ENCODE measurements around the gene ZNF423. TPM values are rescaled to one million over a fixed set of nuclear protein-coding genes. Genes with fewer than 3 reads are reported as not detected.

The ZNF423 gene
- total RNA-seq, 1 experiment from 2014 or later: not detected

DNA sequence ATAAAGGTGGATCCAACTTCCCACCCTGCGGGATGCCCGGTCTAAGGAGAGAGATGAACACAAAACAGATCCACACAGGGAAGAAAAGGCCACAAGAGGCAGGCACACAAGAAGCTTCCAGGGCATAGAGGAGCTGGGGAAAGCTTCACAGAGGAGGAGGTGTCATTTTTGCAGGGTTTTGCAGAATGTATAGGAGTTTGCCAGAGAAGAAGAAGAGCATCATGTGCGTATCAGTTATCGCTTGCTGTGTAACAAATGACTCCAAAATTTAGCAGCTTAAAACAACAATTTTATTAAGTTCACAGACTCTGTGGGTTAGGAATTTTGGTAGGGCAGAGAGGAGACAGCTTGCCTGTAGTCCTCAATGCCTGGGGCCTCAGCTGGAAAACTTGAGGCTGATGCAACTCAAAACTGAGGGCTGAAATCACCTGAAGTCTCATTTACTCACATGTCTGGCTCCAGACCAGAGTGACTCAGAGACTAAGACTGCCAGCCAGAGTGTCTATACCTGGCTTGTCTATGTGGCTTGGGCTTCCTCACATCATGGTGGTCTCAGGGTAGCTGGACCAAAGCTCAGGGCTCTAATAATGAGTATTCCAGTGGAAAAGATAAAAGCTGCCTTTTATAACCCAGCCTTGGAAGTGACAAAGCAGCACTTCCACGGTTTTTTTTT lies 33.9 kb upstream of the ZNF423 start:
- Mint-ChIP-seq H3K9me3 (ENCODE audit: low read depth, unreplicated experiment) (peaks cover 4% of the 10 kb centered on the region), H3K36me3 (ENCODE audit: insufficient read depth, unreplicated experiment) (no peaks in the 10 kb centered on the region), H3K27ac (ENCODE audit: unreplicated experiment) (no peak overlapping the region), H3K4me1 (ENCODE audit: low read depth, unreplicated experiment) (no peaks in the 10 kb centered on the region), H3K27me3 (ENCODE audit: unreplicated experiment) (peaks cover 68% of the 10 kb centered on the region), H3K4me3 (ENCODE audit: low read depth, unreplicated experiment) (no peak overlapping the region)
- CTCF ChIA-PET: interaction anchor here (0.6 to 0.7 kb wide), 2 partner anchors 32 to 399 kb away, joined by 3 to 4 read pairs; no protein-coding TSS in a partner anchor
- DNase-seq: no peak
- intact Hi-C loops (cut with micrococcal nuclease; ENCODE audit: unreplicated experiment): no loop called here
- no TSS peak for BruUV-seq (replicated peaks)
- TF ChIP-seq, protein P1, sequence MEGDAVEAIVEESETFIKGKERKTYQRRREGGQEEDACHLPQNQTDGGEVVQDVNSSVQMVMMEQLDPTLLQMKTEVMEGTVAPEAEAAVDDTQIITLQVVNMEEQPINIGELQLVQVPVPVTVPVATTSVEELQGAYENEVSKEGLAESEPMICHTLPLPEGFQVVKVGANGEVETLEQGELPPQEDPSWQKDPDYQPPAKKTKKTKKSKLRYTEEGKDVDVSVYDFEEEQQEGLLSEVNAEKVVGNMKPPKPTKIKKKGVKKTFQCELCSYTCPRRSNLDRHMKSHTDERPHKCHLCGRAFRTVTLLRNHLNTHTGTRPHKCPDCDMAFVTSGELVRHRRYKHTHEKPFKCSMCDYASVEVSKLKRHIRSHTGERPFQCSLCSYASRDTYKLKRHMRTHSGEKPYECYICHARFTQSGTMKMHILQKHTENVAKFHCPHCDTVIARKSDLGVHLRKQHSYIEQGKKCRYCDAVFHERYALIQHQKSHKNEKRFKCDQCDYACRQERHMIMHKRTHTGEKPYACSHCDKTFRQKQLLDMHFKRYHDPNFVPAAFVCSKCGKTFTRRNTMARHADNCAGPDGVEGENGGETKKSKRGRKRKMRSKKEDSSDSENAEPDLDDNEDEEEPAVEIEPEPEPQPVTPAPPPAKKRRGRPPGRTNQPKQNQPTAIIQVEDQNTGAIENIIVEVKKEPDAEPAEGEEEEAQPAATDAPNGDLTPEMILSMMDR (IDR thresholded peaks at IDR 0.05; ENCODE audit: unreplicated experiment): no peak

DNA sequence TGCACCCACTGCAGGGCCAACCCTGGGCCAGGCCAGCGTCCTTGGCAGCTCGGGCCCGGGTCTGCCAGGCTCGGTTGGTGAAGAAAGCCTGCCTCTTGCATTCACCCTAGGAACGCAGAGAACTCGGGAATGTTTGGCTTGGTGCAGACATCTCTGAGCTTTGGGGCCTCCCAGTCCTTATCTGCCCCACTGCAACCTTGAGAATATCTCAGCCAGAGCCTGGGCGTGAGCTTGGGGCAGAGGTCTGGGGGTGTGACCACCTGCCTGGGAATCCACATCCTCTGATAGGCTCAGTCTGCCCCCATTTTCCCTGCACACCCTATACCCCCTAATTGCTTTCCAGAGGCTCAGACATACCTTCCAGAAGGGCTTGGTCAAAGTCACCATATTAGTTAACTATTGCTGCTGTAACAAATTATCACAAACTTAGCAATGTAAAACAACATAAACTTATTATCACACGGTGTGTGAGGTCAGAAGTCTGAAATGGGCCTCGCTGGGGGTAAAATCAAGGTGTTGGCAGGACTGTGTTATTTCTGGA lies 30.7 kb upstream of the ZNF423 start:
- Mint-ChIP-seq H3K27me3 (ENCODE audit: unreplicated experiment) (peaks cover 59% of the 10 kb centered on the region), H3K36me3 (ENCODE audit: insufficient read depth, unreplicated experiment) (no peaks in the 10 kb centered on the region), H3K4me1 (ENCODE audit: low read depth, unreplicated experiment) (peaks cover 9% of the 10 kb centered on the region), H3K27ac (ENCODE audit: unreplicated experiment) (no peak overlapping the region), H3K9me3 (ENCODE audit: low read depth, unreplicated experiment) (peaks cover 4% of the 10 kb centered on the region), H3K4me3 (ENCODE audit: low read depth, unreplicated experiment) (no peak overlapping the region)
- intact Hi-C loops (cut with micrococcal nuclease; ENCODE audit: unreplicated experiment): no loop called here
- DNase-seq: no peak
- CTCF ChIA-PET: no interaction called here
- TF ChIP-seq, protein P1 (IDR thresholded peaks at IDR 0.05; ENCODE audit: unreplicated experiment): no peak
- no TSS peak for BruUV-seq (replicated peaks)

DNA sequence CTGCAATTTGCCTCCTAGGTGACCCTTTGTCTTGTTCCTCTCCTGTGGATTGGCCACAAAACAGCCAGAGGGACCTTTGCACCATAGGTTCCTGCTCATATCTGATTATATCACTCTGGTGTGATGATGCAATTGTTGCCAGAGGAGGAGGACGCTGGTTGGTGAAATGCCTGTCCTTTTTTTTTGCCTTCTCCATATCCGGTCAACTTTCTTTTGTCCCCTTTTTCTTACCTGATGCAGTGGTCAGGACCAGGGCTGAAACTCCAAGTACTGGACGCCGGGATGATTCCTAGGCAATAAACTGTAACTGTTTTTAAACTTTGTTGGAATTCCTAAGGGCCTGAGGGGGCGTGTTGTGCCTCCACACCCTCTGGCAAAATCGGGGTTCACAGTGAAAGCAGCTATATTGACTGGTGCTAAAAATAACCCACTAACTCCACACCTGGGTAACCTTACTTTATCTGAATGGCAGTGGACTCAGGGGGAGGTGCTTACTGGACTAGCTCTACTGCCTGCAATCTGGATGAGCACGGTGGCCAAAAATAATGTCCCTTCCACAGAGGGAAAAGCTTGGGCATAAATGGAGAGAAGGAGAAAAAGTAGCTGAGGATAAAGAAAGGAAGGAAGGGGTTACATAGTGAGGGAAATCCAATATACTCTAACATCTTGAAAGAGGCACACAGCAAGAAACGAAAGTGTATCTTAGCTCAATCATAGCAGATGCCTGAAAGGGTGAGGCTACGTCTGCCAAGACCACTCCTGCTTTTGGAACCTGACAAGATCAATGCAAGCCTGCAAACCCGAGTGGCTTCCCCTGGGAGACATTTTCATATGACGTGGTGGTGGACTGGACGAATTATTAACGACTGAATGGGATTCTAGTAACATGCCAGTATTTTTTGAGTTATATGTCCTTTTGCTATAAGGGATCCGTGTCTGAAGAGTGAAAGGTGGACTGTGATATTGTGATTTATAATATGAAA lies 28.4 kb upstream of the ZNF423 start:
- Mint-ChIP-seq H3K4me1 (ENCODE audit: low read depth, unreplicated experiment) (peaks cover 9% of the 10 kb centered on the region), H3K4me3 (ENCODE audit: low read depth, unreplicated experiment) (no peak overlapping the region), H3K27me3 (ENCODE audit: unreplicated experiment) (peaks cover 65% of the 10 kb centered on the region), H3K27ac (ENCODE audit: unreplicated experiment) (no peak overlapping the region), H3K9me3 (ENCODE audit: low read depth, unreplicated experiment) (no peaks in the 10 kb centered on the region), H3K36me3 (ENCODE audit: insufficient read depth, unreplicated experiment) (no peaks in the 10 kb centered on the region)
- intact Hi-C loops (cut with micrococcal nuclease; ENCODE audit: unreplicated experiment): no loop called here
- CTCF ChIA-PET: interaction anchor here (0.9 kb wide), 1 partner anchor 27 kb away, joined by 3 read pairs; no protein-coding TSS in a partner anchor
- TF ChIP-seq, protein P1 (IDR thresholded peaks at IDR 0.05; ENCODE audit: unreplicated experiment): no peak
- peak; percentile 21 for DNase-seq
- no TSS peak for BruUV-seq (replicated peaks)

Measured in Calu3 (cell line).